GM18873 (cell line): ENCODE measurements around the gene TAF7.
"Not testable (repeated sequence)": the region's sequence is repeated elsewhere in the genome, so short reads cannot be mapped to it uniquely, and the experiment has no call there.

Experiments used
- ATAC-seq: cut with Tn5 transposase; IDR thresholded peaks from one replicate; pipeline ENCODE4 v1.9.1; 2021; ENCODE audit warnings: mild to moderate bottlenecking, moderate library complexity, moderate number of reproducible peaks; ENCODE audit not compliant: unreplicated experiment, low FRiP score

The TAF7 gene, protein sequence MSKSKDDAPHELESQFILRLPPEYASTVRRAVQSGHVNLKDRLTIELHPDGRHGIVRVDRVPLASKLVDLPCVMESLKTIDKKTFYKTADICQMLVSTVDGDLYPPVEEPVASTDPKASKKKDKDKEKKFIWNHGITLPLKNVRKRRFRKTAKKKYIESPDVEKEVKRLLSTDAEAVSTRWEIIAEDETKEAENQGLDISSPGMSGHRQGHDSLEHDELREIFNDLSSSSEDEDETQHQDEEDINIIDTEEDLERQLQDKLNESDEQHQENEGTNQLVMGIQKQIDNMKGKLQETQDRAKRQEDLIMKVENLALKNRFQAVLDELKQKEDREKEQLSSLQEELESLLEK

DNA sequence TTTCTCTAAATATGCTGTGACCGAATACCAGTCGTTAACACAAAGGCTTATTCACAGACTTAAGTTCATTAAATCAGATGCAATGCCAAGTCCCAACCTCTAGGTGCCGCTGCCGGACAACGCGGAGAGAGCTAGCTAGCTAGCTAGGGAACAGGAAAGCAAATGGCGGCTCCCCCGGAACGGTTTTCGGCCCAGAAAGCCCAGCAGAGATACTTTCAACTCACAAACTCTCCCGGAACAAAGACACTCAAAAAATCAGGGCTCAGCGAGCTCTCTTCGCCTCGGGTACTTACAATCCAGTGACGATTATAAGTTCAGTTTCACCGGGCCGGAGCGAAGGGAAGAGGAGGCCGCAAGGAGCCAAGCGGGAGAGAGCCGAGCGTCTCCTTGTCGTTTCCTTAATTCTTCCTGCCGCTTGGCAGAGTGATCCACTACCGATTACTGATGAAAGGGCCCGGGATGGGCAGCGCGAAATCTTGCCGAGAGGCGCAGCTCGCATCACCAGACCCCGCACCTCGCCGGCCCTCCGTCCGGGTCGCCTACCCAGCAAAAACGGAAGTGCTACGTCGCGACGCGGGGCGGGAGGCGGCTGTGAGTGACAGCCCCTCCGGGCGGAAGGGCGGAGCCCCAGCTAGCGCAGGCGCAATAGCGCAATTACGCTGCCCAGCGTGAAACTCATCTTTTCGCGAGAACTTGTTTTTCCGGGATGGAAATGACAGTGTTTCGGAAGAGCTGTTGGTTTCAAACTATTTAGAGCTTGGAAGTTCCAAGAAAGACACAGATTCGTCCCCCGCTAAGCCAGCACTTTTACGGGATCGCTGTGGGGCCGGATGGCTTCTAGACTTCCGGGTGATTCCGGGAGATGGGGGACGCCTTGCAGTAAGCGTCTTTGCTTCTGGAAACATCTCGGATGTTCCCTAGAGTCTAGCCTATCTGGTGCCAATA, at the start of gene TAF7:
TAF7 (minus strand) TSS at position 560 of the 945 bp plus-strand sequence. CDS start 740 bp downstream, outside the sequence.
- peak; percentile 83 for ATAC-seq

DNA sequence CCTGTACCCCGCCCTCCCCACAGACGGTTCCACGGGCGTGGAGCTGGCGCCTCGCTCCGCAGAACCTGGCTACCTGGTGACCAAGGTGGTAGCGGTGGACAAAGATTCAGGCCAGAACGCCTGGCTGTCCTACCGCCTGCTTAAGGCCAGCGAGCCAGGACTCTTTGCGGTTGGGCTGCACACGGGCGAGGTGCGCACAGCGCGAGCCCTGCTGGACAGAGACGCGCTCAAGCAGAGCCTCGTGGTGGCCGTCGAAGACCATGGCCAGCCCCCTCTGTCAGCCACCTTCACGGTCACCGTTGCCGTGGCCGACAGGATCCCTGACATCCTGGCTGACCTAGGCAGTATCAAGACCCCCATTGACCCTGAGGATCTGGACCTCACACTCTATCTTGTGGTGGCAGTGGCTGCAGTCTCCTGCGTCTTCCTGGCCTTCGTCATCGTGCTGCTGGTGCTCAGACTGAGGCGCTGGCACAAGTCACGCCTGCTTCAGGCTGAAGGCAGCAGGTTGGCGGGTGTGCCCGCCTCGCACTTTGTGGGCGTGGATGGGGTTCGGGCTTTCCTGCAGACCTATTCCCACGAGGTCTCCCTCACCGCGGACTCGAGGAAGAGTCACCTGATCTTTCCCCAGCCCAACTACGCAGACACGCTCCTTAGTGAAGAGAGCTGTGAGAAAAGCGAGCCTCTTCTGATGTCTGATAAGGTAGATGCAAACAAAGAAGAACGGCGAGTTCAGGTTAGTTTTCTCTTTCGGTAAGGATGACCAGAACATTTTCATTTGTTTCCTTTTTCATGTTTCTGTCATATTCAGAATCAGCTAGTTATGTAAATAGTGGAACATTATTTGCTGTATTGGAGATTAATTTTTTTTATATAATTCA, 45.7 kb upstream of the TAF7 start:
- ATAC-seq: no peak

DNA sequence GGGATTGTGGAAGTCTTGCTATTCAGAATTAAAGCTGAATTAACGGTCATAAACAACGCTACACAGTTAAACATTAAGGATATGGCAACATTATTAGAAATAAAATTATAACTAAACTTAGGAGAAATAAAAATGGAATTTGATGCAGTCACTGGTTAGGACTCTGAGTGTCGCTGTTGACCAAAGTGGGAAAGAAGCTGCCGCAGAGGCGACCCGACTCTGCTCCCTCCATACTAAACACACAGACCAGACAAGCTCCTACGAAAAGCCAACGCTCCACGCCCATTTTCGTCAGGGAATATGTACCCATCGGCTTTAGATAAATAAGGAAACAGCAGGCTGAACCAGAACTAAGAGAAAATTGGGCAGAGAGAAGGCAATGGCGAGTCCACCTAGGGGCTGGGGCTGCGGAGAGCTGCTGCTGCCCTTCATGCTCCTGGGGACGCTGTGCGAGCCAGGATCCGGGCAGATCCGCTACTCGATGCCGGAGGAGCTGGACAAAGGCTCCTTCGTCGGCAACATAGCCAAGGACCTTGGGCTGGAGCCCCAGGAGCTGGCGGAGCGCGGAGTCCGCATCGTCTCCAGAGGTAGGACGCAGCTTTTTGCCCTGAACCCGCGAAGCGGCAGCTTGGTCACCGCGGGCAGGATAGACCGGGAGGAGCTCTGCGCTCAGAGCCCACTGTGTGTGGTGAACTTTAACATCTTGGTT, 43.5 kb upstream of the TAF7 start, which contains the start of gene PCDHGA5:
PCDHGA5 (plus strand) TSS at position 211 of the 709 bp plus-strand sequence; CDS start at position 380, 169 bp downstream.
- ATAC-seq: no peak

DNA sequence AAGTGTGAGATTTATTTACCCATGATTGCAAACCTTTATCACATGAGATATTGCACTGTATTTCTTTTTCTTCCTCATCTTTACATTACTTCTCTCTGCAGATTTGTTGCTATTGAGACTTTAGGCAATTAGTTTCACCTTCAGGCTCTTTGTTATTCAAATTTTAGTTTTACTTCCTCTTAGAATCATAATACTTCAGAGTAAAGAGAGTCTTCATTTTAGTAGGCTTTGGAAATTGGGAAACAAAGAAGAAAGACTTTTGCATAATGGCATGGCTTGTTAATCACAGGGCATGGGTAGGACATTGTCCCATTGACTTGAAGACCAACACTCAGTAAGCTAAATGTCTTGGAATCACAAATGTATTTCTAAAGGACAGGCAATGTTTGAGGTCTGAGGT, 42.1 kb upstream of the TAF7 start:
- ATAC-seq: no peak

DNA sequence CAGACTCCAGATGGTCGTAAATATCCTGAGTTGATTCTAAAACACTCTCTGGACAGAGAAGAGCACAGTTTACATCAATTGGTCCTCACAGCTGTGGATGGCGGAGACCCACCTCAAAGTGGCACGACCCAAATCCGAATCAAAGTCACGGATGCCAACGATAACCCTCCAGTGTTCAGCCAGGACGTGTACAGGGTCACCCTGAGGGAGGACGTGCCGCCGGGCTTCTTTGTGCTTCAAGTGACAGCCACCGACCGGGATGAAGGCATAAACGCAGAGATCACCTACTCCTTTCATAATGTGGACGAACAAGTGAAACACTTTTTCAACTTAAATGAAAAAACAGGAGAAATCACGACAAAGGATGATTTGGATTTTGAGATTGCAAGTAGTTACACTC, 40.1 kb upstream of the TAF7 start:
- ATAC-seq: no peak

DNA sequence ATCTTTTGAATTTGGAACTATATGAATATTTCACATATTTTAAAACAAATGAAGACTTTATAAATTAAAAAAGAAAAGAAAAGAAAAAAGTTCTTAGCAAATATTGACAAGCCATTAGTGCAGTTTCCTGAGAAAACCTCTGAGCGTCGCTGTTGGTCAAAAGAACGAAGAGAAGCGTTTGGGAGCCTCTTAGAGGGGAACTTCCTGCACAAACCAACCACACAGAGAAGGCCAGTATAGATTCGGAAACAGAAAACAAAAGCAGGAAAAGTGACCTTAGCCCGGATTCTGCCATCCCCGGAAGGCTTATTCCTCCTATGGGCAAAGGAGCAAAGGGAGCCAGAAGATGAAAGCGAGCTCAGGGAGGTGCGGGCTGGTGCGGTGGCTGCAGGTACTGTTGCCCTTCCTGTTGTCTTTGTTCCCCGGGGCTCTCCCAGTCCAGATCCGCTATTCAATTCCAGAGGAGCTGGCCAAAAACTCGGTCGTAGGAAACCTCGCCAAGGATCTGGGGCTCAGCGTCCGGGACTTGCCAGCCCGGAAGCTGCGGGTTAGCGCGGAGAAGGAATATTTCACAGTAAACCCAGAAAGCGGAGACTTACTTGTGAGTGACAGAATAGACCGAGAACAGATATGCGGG, 39.3 kb upstream of the TAF7 start, which contains the start of gene PCDHGB2:
PCDHGB2 (plus strand) TSS at position 205 of the 637 bp plus-strand sequence; CDS start at position 347, 142 bp downstream.
- peak; percentile 84 for ATAC-seq

DNA sequence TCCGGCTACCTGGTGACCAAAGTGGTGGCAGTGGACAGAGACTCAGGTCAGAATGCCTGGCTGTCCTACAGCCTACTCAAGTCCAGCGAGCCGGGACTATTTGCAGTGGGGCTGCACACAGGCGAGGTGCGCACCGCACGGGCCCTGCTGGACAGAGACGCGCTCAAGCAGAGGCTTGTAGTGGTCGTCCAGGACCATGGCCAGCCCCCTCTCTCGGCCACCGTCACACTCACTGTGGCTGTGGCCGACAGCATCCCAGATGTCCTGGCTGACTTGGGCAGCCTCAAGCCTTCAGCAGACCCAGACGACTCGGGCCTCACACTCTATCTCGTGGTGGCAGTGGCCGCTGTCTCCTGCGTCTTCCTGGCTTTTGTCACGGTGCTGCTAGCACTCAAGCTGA, 36.4 kb upstream of the TAF7 start:
- no peak for ATAC-seq

DNA sequence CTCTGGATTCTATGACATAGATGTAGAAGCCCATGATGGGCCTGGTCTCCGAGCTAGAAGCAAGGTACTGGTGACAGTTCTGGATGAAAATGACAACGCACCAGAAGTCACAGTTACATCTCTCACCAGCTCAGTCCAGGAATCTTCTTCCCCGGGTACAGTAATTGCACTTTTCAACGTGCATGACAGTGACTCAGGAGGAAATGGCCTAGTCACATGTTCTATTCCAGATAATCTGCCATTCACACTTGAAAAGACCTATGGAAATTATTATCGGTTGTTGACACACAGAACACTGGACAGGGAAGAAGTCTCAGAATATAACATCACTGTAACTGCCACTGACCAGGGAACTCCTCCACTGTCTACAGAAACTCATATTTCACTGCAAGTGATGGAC, 35.5 kb upstream of the TAF7 start:
- no peak for ATAC-seq

DNA sequence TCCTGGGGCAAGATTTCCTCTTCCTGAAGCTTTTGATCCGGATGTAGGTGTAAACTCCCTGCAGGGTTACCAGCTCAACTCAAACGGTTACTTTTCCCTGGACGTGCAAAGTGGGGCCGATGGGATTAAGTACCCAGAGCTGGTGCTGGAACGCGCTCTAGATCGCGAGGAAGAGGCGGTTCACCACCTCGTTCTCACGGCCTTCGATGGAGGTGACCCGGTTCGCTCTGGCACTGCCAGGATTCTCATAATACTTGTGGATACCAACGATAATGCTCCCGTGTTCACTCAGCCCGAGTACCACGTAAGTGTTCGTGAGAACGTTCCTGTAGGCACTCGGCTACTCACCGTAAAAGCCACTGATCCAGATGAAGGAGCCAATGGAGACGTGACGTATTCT, 35.1 kb upstream of the TAF7 start:
- no peak for ATAC-seq

DNA sequence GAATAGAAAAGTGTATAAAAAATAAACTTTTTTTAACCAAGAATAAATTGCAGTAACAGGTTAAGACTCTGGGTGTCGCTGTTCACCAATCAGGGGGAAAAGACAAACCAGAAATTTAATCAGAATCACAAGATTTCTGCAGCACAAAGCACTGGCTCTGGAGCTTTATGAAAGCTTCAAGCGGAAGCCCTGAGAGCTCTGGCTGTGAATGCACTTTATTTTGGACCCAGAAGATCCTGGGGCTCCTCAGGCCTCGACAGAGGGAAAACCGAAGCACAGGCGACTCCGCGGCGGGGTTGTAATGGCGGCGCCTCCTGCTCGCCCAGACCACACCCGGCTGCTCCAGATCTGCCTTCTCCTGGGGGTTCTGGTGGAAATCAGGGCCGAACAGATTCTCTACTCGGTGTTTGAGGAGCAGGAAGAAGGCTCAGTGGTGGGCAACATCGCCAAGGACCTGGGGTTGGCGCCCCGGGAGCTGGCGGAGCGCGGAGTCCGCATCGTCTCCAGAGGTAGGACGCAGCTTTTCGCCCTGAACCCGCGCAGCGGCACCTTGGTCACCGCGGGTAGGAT, 34.4 kb upstream of the TAF7 start, which contains the start of gene PCDHGA4:
PCDHGA4 (plus strand) TSS at position 122 of the 570 bp plus-strand sequence; CDS start at position 209, 87 bp downstream.
- no peak for ATAC-seq

DNA sequence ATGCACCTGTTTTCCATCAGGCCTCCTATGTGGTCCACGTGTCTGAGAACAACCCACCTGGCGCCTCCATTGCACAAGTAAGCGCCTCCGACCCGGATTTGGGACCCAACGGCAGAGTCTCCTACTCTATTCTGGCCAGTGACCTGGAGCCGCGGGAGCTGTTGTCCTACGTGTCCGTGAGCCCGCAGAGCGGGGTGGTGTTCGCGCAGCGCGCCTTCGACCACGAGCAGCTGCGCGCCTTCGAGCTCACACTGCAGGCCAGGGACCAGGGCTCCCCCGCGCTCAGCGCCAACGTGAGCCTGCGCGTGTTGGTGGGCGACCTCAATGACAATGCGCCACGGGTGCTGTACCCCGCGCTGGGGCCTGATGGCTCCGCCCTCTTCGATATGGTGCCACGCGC, 31.0 kb upstream of the TAF7 start:
- ATAC-seq: no peak

DNA sequence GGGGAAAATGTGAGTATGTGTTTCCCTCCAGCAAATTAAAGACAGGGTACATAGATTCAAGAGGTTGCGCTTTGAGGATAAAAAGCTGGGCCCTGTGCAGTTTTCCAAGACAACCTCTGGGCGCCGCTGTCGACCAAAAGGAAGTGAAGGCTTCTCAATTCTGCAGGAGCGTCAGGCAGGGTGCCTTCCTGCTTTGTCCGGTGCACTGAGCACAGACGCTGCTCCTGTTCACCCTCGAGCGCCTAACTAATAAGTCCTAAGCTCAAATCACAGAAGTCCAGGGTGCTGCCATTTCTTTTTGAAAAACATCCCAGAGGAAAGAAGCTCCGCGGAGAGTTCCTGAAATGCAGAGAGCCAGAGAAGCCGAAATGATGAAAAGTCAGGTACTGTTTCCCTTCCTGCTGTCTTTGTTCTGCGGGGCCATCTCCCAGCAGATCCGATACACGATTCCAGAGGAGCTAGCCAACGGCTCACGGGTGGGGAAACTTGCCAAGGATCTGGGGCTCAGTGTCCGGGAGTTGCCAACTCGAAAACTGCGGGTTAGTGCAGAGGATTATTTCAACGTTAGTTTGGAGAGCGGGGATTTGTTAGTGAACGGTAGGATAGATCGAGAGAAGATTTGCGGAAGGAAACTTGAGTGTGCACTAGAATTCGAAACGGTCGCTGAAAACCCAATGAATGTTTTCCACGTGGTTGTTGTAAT, 29.5 kb upstream of the TAF7 start, which contains the start of gene PCDHGB1:
PCDHGB1 (plus strand) TSS at position 183 of the 703 bp plus-strand sequence; CDS start at position 345, 162 bp downstream.
- no peak for ATAC-seq

DNA sequence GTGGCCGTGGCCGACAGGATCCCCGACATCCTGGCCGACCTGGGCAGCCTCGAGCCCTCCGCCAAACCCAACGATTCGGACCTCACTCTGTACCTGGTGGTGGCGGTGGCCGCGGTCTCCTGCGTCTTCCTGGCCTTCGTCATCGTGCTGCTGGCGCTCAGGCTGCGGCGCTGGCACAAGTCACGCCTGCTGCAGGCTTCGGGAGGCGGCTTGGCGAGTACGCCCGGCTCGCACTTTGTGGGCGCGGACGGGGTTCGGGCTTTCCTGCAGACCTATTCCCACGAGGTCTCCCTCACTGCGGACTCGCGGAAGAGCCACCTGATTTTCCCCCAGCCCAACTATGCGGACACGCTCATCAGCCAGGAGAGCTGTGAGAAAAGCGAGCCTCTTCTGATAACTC, 25.4 kb upstream of the TAF7 start:
- ATAC-seq: not testable (repeated sequence)

DNA sequence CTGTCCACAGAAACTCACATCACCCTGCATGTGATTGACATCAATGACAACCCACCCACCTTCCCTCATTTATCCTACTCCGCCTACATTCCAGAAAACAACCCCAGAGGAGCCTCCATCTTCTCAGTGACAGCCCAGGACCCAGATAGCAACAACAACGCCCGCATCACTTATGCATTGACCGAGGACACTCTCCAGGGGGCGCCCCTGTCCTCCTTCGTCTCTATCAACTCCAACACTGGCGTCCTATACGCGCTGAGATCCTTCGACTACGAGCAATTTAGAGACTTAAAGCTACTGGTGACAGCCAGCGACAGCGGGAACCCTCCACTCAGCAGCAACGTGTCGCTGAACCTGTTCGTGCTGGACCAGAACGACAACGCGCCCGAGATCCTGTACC, 24.7 kb upstream of the TAF7 start:
- ATAC-seq: no peak

DNA sequence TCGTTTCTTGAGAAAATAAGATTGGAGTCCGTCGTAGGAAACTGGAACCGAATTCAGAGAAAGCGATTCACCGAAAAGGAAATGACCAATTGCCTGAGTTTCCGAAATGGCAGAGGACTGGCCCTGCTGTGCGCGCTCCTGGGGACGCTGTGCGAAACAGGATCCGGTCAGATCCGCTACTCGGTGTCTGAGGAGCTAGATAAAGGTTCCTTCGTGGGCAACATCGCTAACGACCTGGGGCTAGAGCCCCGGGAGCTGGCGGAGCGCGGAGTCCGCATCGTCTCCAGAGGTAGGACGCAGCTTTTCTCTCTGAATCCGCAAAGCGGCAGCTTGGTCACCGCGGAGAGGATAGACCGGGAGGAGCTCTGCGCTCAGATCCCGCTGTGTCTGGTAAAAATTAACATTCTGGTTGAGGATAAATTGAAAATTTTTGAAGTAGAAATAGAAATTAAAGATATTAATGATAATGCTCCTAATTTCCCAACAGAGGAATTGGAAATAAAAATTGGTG, 23.4 kb upstream of the TAF7 start:
- no peak for ATAC-seq

DNA sequence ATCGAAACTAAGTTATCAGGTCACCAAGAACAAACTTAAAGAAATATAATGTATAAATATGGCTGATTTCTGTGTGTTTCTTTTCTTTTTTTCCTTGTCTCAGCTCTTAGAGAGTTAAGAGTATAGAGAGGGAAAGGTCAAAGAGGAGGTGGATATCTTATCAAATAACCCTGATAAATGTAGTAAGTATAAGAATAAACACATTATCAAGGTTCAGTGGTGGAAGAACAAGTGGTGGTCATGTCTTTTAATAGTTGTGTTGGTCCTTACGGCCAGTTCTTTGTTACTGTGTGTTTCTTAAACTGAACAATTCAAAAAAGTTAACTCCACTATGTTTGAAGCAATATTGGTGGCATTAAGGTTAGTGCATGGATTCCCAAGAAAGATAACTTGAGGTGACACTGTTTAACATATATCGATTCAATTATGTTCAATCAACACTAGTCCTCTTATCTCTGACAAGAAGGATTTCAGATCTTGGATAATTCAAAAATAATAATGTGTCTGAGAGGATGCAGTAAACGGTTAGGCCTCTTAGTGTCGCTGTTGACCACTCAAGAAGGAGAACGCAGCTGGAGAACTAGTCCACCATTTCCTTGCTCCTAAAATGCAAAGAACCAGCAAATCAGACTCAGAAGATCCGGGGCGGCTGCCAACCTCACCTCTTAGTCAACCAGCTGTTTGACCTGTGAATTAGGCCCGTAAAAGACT, 22.8 kb upstream of the TAF7 start, which contains the start of gene PCDHGA3:
PCDHGA3 (plus strand) TSS at position 588 of the 711 bp plus-strand sequence. CDS start 205 bp downstream, outside the sequence.
- ATAC-seq: no peak

DNA sequence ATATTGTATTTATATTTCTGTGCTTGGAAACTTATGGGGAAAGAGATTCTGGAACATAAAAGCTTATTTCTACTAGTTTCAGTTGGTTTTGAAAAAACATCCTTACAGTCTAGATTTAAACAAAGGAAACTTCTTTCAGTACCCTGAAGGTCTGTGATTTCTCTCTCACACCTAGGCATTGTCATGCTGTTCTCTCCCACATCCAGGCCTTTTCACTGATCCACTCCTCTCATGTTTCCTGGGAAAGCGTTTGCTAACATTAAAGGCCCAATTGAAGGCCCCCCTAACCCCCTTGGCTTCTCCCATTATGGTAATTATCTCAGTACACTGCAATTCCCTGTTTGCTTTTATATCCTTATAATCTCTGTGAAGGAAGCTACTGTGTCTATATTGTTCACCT, 22.2 kb upstream of the TAF7 start:
- ATAC-seq: no peak
